NCI-H2107 (cell line): ENCODE results near the gene ARID4A.
"Not testable (repeated sequence)": the region's sequence is repeated elsewhere in the genome, so short reads cannot be mapped to it uniquely, and the experiment has no call there.

Source experiments
- DNase-seq: peaks from one replicate; lab custom pipeline; 2025; lab: John Stamatoyannopoulos, UW

The ARID4A gene

DNA sequence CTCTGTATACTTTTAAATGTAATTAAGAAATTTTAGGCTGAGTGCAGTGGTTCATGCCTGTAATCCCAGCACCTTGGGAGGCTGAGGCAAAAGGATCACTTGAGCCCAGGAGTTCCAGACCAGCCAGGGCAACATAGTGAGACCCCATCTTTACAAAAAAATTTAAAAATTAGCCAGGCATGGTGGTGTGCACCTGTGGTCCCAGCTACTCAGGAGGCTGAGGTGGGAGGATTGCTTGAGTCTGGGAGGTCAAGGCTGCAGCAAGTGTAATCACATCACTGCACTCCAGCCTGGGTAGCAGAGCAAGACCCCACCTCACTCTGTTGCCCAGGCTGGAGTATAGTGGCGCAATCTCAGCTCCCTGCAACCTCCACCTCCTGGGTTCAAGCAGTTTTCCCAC, 63.9 kb downstream of the ARID4A start:
- DNase-seq = not testable (repeated sequence)

DNA sequence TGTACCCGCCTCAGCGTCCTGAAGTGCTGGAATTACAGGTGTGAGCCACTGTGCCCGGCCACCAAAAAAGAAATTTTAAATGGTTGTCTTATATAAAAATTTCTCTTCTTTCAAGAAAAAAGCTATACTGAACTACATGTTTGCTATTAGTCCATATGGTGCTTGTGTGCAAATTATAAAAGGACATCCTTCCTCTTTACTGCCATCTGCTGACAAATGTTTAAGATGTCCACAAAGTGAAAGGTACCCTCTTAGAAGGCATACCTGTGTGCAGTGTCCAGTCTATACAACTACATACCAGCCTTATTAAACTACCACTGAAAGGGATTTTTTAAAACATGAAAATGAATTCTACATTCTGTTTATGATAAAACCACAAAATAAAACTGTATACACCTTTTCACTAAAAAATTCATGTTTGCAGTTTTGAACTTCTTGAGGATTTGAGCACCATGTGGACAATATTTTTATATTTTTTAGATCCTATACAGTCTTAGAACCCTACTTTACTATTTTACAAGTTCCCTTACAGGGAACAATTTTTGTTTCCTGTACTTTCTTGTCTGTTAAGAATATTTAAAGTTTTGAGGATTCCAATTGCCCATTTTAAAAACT, 64.5 kb downstream of the ARID4A start:
- peak; percentile 5 for DNase-seq

- no peak for DNase-seq
These were observed 66.0 kb downstream of the ARID4A start for GRCh38 chr14:58364316-58364715.

DNA sequence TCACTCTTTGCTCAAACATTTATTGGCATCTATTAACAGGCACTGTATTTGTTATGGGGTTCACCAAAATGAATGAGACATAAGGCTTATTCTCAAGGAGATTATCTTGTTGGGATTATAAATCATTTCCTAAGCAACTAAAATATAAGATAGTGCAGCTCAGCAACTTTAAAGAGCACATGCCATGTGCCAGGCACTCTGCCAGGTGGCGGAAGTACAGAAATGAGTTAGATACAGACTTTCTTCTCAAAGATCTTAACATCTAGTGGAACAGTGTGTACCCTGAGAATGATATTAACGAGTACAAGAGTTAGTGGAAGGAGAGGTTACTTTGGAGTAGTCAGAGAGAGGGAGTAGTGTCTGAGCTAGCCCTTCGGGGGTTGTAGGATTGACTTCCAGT, 68.9 kb downstream of the ARID4A start:
- no peak for DNase-seq

DNA sequence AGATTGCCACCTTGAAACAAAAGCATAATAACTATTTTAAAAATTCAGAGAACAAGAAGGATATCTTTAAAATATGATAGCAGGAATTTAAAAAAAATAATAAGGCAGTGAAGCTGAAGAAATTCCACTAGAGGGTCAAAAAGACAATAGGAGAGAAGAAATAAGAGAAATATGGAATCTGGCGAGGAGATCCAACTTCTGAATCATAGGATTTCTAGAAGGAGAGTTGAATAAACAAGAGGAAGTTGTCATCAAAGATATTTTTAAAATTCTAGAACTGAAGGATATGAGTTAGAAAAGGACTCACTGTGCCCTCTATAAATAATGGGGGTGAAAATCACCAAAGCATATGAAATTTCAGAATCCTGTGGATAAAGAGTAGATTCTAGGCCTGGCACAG, 70.6 kb downstream of the ARID4A start:
- no peak for DNase-seq

GRCh38 chr14:58376791-58377190, 78.4 kb downstream of the ARID4A start:
- no peak for DNase-seq

DNA sequence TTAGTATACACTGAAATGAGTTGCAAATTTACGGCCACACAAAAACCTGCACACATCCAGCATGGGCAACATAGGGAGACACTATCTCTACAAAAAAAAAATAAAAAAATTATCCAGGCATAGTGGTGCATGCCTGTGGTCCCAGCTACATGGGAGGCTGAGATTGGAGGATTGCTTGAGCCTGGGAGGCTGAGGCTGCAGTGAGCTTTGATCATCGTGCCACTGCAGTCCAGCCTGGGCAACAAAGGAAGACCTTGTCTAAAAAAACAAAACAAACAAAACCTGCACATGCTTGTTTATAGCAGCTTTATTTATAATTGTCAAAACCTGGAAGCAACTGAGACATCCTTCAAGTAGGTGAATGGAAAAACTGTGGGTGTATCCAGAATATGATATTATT, 92.5 kb downstream of the ARID4A start:
- no peak for DNase-seq

GRCh38 chr14:58395562-58395811, 97.1 kb downstream of the ARID4A start:
- DNase-seq = no peak

DNA sequence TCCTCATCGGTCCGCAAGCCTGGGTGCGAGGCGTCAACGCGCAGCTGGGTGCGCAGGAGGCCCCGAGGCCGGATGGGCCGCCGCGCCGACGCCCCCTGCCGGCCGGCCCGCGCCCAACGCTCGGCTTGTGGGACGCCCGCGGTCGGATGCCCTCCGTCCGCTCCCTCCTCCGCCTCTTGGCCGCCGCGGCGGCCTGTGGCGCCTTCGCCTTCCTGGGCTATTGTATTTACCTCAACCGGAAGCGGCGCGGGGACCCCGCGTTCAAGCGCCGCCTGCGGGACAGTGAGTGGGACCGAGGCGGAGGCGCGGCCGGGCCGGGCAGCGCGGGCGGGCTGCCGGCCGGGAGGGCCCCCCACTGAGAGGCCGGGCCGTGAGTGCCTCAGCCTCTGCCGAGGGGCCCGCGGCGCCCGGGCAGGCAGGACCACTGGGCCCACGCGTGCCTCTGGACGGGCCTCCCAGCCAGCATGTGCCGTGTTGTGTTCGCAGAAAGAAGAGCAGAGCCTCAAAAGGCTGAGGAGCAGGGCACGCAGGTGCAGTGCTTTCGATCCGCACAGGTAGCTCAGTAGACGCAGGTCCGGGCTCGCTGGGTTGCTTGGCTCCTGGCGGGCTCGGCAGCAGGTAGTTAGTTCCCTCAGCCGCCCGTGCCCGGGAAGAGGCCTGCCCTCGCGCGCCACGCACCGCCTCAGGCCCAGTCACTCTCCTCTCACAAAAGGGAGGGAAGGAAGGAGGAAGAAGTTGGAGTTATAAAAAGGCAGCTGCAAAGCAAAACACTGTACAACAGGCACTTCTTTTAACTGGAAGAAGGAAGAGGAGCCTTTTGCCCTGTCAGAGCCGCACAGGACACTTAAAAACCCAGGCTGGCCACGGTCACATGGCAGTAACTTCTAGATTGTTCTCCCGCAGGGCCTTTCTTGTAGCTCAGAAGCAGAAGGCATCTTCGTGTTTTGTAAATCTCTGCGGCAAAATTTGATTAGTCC, 97.7 kb downstream of the ARID4A start, which contains the start of gene TOMM20L:
Gene TOMM20L (plus strand): TSS at position 119 of the 977 bp plus-strand sequence. CDS start 28 bp downstream, at position 147.
- DNase-seq = peak; percentile 76

GRCh38 chr14:58397156-58397555, 98.8 kb downstream of the ARID4A start:
- no peak for DNase-seq

DNA sequence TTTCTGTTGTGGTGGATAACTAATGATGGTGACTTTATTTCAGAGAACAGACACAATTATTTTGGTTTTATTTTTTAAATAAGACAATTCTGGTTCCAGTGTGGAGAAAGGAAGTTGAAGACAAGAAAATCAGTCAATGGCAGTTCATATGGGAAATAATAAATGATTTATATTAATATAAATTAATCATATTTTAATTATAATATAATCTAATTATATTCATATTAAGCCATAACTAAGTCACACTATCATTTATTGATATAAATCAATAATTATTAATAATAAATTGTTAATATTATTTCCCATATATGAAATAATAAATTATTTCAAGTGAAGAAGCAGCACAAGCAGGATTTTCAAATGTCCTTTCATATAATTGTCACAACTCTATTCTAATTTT, 100.1 kb downstream of the ARID4A start:
- DNase-seq = no peak

- DNase-seq = no peak
These were observed 100.5 kb downstream of the ARID4A start for GRCh38 chr14:58398895-58399294.

- no peak for DNase-seq
These were observed 103.2 kb downstream of the ARID4A start for GRCh38 chr14:58401587-58401986.

DNA sequence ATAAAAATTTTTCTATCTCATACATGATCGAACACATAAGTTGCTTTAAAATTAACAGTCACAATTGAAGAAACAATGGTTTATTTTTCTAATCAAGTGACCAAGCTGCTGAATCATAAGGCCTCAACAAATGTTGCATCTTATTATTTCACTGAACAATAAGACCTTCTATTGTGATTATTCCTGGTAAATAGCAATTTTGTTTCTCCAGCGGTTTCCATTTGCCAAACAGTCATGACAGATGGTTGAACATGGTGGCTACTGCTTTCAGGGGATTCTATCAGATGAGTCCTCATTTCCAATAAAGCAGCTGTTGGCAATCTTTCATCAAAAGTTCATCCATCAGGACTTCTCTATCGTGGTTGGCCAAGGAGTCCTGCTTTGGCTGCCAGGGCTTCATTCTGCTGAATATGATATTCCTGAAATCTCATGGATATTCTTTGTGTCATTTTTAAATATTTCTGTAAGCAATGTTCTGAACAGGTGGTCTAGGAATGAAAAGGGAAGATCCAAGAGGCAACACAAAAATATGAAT, 110.4 kb downstream of the ARID4A start:
- DNase-seq = no peak

DNA sequence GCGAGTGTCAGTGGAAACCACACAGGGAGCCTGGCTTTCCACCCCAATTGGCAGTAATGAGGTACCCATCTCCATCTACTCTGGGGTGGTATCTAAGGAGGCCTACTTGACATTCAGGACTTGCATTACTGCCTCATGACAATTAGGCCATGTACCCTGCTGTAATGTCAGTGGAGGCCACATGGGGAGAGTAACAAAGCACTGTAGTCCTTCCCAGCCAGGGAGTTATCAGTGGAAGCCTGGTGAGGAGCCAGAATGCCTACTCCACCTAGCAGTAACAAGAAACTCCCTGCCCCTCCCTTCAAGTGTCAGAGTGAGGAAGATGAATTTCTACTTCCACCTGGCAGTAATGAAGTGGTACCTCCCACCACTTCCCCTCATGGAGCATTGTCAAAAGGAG, 116.5 kb downstream of the ARID4A start:
- DNase-seq = no peak

GRCh38 chr14:58415636-58416547, 117.5 kb downstream of the ARID4A start:
- no peak for DNase-seq

DNA sequence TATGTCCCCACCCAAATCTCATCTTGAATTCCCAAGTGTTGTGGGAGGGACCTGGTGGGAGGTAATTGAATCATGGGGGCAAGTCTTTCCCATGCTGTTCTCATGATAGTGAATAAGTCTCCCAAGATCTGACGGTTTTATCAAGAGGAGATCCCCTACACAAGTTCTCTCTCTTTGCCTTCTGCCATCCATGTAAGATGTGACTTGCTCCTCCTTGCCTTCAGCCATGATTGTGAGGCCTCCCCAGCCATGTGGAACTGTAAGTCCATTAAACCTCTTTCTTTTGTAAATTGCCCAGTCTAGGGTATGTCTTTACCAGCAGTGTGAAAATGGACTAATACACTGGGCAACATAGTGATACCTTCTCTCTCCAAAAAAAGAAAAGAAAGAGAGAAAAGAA, 118.6 kb downstream of the ARID4A start:
- DNase-seq = not testable (repeated sequence)
